ENCODE results near the gene SLC35E1. TPM values are rescaled to one million over a fixed set of nuclear protein-coding genes. Genes with fewer than 3 reads are reported as not detected.

SLC35E1 gene
- total and polyA plus RNA-seq, 2 of the 13 experiments (the other 11 are each of a cell fraction or from before 2014, with no cell fraction given), result 21.2 to 46.5 TPM

GRCh38 chr19:16542045-16542909 lies 29.9 kb downstream of the SLC35E1 start, which contains the start of gene CHERP (continued):
- TF ChIP-seq ISX (CRISPR knock-in tag; conservative IDR thresholded peaks at IDR 0.05) (peak; percentile 78; the same call in 1 of the 2 replicates), ZFP41 (CRISPR knock-in tag; IDR thresholded peaks at IDR 0.05; ENCODE audit: borderline replicate concordance) (no peak), ZNF432 (CRISPR knock-in tag; IDR thresholded peaks at IDR 0.05; ENCODE audit: borderline replicate concordance) (no peak), ZNF33A (CRISPR knock-in tag; IDR thresholded peaks at IDR 0.05; ENCODE audit: borderline replicate concordance) (peak; percentile 52; the same call in 1 of the 2 replicates), E2F2 (CRISPR knock-in tag; IDR thresholded peaks at IDR 0.05; ENCODE audit: borderline replicate concordance) (peak; percentile 68; the same call in 1 of the 2 replicates), NFYB (CRISPR knock-in tag; IDR thresholded peaks at IDR 0.05) (peak; percentile 29; the same call in 1 of the 2 replicates), MLX (CRISPR knock-in tag; IDR thresholded peaks at IDR 0.05) (no peak), MTA3 (CRISPR knock-in tag; IDR thresholded peaks at IDR 0.05) (no peak), HIVEP1 (CRISPR knock-in tag; IDR thresholded peaks at IDR 0.05) (peak; percentile 64), ZNF564 (CRISPR knock-in tag; IDR thresholded peaks at IDR 0.05) (no peak; the same call in 1 of the 2 replicates), CCAR2 (optimal IDR thresholded peaks at IDR 0.05; ENCODE audit: low read depth, low read length) (no peak), PHF8 (CRISPR knock-in tag; IDR thresholded peaks at IDR 0.05) (peak; percentile 93), FOXA3 (CRISPR knock-in tag; IDR thresholded peaks at IDR 0.05) (0 out of 2 replicates have a peak, but pooled peaks have one; percentile 12), KDM2A (CRISPR knock-in tag; IDR thresholded peaks at IDR 0.05; ENCODE audit: borderline replicate concordance, low read depth) (peak; percentile 92; the same call in 1 of the 2 replicates), ASH2L (IDR thresholded peaks at IDR 0.05; ENCODE audit: insufficient read length, low read depth, low read length) (peak; percentile 94), ZNF143 (CRISPR knock-in tag; IDR thresholded peaks at IDR 0.05) (peak; percentile 52; the same call in 1 of the 2 replicates), KLF13 (CRISPR knock-in tag; IDR thresholded peaks at IDR 0.05) (no peak), KAT8 (CRISPR knock-in tag; IDR thresholded peaks at IDR 0.05) (peak; percentile 97), FOXK2 (IDR thresholded peaks at IDR 0.05) (no peak), NR1H2 (CRISPR knock-in tag; IDR thresholded peaks at IDR 0.05; ENCODE audit: borderline replicate concordance, low read depth) (no peak), CCDC6 (CRISPR knock-in tag; IDR thresholded peaks at IDR 0.05) (peak; percentile 59)
- TF ChIP-seq, protein P1, sequence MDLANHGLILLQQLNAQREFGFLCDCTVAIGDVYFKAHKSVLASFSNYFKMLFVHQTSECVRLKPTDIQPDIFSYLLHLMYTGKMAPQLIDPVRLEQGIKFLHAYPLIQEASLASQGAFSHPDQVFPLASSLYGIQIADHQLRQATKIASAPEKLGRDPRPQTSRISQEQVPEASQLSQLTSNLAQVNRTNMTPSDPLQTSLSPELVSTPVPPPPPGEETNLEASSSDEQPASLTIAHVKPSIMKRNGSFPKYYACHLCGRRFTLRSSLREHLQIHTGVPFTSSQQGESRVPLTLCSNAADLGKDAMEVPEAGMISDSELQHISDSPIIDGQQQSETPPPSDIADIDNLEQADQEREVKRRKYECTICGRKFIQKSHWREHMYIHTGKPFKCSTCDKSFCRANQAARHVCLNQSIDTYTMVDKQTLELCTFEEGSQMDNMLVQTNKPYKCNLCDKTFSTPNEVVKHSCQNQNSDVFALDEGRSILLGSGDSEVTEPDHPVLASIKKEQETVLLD (CRISPR knock-in tag; IDR thresholded peaks at IDR 0.05; ENCODE audit: low read depth), result peak; percentile 91
- TF ChIP-seq, protein P2, sequence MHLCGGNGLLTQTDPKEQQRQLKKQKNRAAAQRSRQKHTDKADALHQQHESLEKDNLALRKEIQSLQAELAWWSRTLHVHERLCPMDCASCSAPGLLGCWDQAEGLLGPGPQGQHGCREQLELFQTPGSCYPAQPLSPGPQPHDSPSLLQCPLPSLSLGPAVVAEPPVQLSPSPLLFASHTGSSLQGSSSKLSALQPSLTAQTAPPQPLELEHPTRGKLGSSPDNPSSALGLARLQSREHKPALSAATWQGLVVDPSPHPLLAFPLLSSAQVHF (CRISPR knock-in tag; IDR thresholded peaks at IDR 0.05), result 0 out of 2 replicates have a peak, but pooled peaks have one; percentile 12
- TF ChIP-seq, protein P3, sequence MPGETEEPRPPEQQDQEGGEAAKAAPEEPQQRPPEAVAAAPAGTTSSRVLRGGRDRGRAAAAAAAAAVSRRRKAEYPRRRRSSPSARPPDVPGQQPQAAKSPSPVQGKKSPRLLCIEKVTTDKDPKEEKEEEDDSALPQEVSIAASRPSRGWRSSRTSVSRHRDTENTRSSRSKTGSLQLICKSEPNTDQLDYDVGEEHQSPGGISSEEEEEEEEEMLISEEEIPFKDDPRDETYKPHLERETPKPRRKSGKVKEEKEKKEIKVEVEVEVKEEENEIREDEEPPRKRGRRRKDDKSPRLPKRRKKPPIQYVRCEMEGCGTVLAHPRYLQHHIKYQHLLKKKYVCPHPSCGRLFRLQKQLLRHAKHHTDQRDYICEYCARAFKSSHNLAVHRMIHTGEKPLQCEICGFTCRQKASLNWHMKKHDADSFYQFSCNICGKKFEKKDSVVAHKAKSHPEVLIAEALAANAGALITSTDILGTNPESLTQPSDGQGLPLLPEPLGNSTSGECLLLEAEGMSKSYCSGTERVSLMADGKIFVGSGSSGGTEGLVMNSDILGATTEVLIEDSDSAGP (CRISPR knock-in tag; IDR thresholded peaks at IDR 0.05; ENCODE audit: borderline replicate concordance), result peak; percentile 74; the same call in 1 of the 2 replicates

All from HepG2 (cell line).